ENCODE data around the gene CALCOCO1. TPM values are rescaled to one million over a fixed set of nuclear protein-coding genes. Genes with fewer than 3 reads are reported as not detected.
"Not testable (repeated sequence)": the region's sequence is repeated elsewhere in the genome, so short reads cannot be mapped to it uniquely, and the experiment has no call there.

CALCOCO1 gene
- total RNA-seq, 1 donor from 2014 or later, result 147 TPM

DNA sequence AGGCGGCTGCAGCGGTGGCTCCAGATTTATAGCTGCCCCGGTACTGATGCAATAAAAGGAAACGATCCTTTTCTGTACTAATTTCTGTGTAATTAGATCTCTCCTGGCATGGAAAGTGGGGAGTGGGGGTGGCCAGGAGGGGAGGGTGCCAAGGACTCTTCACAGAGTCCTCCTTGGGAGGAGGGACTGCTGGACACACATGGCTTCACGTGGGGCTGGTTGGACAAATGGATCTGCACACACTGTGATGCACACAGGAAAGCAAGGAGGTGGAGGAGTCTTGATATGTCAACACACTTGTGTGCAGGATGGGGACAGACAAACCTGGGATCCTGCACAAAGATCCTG lies 27.6 kb downstream of the CALCOCO1 start:
- no peak for DNase-seq (ENCODE audit: low read depth)

DNA sequence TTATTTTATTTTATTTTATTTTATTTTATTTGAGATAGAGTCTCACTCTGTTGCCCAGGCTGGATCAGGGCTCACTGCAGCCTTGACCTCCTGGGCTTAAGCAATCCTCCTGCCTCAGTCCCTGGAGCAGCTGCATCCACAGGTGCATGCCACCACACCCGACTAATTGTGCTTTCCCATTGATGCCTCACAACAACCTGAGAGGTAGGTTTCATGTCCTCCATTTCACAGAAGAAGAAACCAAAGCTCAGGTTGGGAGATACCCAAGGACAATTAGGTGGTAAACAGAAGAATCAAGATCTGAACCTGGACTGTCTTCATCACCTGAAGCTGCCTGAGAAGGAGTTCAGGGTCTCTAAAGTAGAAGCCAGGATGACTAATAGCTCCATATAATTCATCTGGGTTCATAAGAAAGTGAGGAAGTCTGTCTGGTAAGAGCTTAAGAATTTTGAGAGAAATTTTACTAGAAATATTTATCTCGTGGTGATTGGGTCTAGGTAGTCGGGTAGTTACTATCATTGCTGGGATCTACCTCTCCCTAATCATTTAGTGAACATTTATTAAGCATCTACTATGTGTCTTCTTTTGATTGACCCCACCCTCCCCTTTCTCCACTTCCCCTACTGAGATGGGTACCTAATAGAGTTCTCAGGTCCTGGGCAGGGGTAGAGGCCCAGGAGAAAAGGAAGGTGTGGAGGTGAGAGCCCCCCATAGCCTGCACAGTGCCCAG lies 28.1 kb downstream of the CALCOCO1 start:
- DNase-seq (ENCODE audit: low read depth), result no peak

DNA sequence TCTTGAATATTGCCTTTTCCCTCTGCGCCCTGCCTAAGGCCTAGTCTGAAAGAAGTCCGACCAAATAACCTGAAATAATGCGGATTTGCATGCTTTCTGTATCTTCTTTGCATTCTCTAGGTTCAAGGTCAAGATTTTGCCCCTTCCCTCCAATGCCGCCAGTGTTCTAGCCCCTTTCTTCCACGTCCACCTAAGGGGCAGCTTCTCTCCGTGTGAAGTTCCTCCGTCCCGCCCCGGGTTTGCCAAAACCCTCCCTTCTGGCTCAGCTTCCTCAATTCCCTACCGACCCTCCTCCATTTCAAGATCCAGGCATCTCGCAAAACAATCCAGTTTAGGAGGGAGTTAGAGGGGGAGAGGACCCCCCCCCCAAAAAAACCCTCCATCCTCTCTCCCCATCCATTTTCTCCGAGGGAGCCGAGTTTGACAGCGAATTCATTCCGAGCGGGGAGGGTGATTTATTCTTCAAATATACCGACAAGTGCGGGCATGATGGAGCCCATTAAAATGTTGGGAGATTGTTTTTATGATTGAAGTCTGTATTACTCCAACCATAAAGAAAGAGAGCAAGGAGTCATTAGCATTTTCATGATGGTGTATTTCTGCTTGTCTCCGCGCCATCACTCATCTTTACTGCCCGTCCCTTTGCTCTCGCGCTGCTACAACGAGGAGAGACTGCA lies 30.5 kb downstream of the CALCOCO1 start:
- DNase-seq (ENCODE audit: low read depth), result no peak

DNA sequence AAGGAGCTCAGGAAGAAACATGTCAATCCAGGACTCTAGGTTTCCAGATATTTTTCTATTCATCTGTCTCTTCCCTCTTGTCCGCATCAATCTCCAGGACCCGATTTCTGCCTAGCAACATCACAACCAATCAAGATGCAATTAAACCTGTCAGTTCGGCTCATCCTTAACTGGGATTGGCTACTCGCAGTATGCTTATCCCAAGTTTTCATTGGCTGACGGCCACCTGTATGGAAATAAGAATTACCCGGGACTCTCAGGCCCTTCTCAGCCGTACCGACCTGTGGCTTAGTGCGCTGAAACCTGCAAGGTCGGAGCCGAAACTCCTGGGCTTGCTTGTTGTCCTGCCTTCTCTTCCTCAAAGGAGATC lies 31.0 kb downstream of the CALCOCO1 start:
- DNase-seq (ENCODE audit: low read depth), result peak; percentile 87

GRCh38 chr12:53695152-53696145 lies 31.8 kb downstream of the CALCOCO1 start:
- no peak for DNase-seq (ENCODE audit: low read depth)

DNA sequence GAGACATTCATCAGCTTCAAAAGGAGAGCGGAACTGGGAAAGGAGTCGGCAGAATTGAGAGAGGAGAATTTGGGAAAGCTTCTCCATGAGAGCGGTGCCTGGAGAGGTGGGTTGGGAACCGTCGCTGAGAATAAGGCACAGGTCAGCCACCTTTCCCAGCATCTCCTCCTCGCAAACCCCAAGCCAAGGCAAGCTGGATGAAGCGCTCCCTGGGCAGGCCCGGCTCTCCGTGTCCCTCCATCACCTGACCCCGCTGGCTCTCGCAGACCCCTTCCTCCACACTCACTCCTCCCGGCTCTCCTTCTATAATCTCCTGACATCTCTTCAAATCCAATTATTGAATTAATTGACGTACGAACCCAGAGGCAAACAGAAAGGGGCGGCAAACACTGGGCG lies 32.5 kb downstream of the CALCOCO1 start:
- DNase-seq (ENCODE audit: low read depth), result no peak

GRCh38 chr12:53688134-53688533 lies 39.1 kb downstream of the CALCOCO1 start:
- DNase-seq (ENCODE audit: low read depth), result no peak

DNA sequence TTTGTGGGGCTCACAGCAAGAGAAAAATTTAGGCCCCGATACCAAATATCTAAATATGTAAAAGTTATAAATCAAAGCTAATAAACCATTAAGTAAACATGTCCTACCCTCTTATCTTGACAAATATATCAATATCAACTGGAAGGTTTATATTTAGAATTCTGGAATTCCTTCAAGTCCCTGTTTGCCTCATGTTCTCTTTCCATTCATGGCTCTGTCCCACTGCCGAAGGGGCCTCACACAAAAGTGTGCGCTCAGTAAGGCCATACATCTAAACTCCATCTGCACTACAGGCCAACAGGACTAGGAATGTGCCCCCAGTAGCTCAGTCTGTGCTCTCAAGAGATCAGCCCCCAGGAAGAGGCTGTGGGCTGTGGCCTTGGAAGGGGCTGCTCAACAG lies 40.8 kb downstream of the CALCOCO1 start:
- DNase-seq (ENCODE audit: low read depth), result no peak

DNA sequence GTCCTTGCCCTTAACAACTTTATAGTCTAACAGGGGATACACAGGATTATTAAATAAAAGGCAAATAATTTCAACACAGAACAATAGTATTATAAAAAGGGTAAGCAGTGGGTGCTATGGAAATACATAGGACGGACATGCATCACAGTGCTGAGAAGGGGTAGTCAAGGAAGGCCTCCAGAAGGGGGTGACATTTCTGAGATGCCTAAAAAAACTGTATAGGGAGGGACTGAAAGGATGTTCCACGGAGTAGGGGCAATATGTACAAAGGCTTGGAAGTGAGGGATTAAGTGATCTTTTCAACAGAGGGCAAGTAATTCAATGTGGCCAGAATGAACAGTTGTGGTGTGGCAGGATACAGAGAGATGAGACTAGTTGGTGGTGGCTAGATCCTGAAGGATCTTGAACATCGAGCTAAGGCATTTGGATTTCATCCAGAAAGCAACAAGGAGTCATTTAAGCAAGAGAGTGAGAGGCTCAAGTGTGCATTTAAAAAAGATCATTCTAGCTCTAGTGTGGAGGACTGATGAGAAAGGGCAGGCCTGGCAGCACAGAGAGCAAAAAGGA lies 42.5 kb downstream of the CALCOCO1 start:
- no peak for DNase-seq (ENCODE audit: low read depth)

GRCh38 chr12:53683983-53684382 lies 43.3 kb downstream of the CALCOCO1 start:
- DNase-seq (ENCODE audit: low read depth), result no peak

DNA sequence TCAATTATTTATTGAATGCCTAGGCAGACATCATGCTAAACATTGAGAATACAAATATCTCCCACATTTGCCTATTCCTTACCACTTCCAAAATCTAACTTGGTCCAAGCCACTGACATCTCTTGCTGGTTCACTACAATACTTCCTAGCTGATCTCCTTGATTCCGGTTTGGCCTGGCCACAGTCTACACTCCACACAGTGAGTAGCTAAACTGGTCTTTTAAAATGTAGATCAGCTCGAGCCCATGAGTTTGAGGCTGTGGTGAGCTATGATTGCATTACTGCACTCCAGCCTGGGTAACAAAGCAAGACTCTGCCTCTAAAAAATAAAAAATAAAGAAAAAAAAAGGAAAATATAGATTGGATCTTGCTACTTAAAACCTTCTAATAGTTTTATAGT lies 43.8 kb downstream of the CALCOCO1 start:
- DNase-seq (ENCODE audit: low read depth), result no peak

DNA sequence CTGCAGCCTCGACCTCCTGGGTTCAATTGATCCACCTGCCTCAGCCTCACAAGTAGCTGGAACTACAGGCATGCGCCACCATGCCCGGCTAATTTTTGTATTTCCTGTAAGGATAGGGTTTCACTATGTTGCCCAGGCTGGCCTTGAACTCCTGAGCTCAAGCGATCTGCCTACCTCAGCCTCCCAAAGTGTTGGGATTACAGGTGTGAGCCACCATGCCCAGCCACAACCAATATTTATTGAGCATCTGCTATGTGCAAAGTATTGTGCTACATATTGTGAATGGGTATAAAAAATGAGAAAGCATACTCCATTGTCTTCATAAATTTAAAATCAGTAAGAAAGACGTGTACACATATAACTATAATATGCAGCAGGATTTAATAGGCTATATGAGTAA lies 47.2 kb downstream of the CALCOCO1 start:
- not testable (repeated sequence) for DNase-seq (ENCODE audit: low read depth)

GRCh38 chr12:53677800-53678148 lies 49.5 kb downstream of the CALCOCO1 start:
- DNase-seq (ENCODE audit: low read depth), result peak; percentile 81

- peak; percentile 53 for DNase-seq (ENCODE audit: low read depth)
Observed at GRCh38 chr12:53677016-53677799, 50.0 kb downstream of the CALCOCO1 start.

DNA sequence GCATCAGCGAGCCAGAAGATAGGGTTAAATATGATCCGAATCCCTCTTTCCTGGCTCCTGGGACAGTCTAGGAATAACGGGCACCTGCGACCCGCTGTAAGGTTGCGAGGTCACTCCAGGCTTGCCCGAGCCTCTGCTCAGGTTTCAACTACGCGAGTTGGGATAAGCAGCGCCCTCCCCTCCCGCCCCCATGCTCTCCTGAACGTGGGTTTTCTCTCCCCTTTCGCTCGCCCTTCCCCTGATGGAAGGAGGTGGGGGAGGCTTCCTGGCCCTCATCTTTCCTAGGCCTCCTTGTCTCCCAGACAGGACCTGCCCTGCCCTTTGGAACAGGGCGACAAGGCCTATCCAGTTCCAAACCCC lies 50.6 kb downstream of the CALCOCO1 start:
- DNase-seq (ENCODE audit: low read depth), result peak; percentile 66

GRCh38 chr12:53675701-53676607 lies 51.3 kb downstream of the CALCOCO1 start, which contains the start of gene ATP5MC2:
TSS of gene ATP5MC2 (minus strand) at chr12:53676083. CDS start at chr12:53672614, 3,469 bp downstream.
- DNase-seq (ENCODE audit: low read depth), result peak; percentile 99

- no peak for DNase-seq (ENCODE audit: low read depth)
Observed at GRCh38 chr12:53674977-53675700, 52.1 kb downstream of the CALCOCO1 start.

DNA sequence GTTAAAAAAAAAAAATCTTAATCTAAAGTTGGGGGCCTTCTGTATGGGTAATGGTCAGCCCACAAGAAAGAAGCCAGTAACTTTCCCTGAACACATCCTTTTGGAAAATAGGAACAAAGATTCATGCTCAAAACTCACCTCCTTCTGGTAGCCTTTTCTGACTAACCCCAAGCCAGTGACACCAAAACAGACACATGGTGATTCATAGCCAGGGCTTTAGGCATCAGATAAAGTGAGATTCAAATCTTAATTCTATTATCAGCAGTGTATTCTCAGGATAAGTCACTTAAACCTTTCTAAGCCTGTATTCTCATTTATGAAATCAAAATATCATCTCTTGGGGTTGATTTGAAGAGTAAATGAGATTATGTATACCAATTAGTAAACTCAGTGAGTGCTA lies 56.3 kb downstream of the CALCOCO1 start:
- DNase-seq (ENCODE audit: low read depth), result no peak

DNA sequence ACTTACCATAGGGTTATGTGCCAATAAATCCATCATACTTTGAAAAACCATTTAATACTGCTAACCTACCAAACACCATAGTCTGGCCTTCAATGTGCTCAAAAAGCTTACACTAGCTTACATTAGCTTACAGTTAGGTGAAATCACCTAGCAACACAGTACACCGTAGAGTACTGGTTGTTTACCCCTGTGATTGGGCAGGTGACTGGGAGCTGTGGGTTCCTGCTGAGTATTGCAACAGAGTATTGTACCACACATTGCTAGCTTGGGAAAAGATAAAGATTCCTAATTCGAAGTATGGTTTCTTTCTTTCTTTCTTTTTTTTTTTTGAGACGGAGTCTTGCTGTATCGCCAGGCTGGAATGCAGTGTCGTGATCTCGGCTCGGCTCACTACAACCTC lies 56.9 kb downstream of the CALCOCO1 start:
- no peak for DNase-seq (ENCODE audit: low read depth)

Measured in myocyte (in vitro differentiated cells).